RWPE1 (cell line): ENCODE measurements around the gene DVL1.

ENCODE experiments used
- CTCF ChIA-PET: fragments of 350-600 bp; sonication (Branson Sonifier 250); formaldehyde crosslinking; extraction: SDS; loops from one replicate; lab custom pipeline; 2021; lab: Yijun Ruan, JAX
- POLR2A ChIA-PET: fragments of 400-600 bp; formaldehyde crosslinking; extraction: SDS; loops from one replicate; lab custom pipeline; 2020; ENCODE audit warnings: antibody characterized with exemption; ENCODE audit not compliant: low non-redundant PET; lab: Yijun Ruan, JAX
- DNase-seq: peaks from one replicate; pipeline ENCODE4 v3.0.0; 2012; ENCODE audit warnings: low spot score
- H3K27ac ChIP-seq: fragments of 450-650 bp; 2 replicates; pipeline ENCODE4 v1.5.1; 2017
- TF ChIP-seq, protein P1 (sequence below): fragments of 450-650 bp; conservative IDR thresholded peaks from 2 replicates; pipeline ENCODE4 v1.5.1; 2017; ENCODE audit warnings: low read depth, mild to moderate bottlenecking

DVL1 gene

GRCh38 chr1:1336931-1337792, 12.1 kb downstream of the DVL1 start:
- POLR2A ChIA-PET = no interaction called here
- peak overlapping the region; percentile 68 for H3K27ac ChIP-seq
- CTCF ChIA-PET = no interaction called here
- no peak for DNase-seq
- TF ChIP-seq, protein P1, sequence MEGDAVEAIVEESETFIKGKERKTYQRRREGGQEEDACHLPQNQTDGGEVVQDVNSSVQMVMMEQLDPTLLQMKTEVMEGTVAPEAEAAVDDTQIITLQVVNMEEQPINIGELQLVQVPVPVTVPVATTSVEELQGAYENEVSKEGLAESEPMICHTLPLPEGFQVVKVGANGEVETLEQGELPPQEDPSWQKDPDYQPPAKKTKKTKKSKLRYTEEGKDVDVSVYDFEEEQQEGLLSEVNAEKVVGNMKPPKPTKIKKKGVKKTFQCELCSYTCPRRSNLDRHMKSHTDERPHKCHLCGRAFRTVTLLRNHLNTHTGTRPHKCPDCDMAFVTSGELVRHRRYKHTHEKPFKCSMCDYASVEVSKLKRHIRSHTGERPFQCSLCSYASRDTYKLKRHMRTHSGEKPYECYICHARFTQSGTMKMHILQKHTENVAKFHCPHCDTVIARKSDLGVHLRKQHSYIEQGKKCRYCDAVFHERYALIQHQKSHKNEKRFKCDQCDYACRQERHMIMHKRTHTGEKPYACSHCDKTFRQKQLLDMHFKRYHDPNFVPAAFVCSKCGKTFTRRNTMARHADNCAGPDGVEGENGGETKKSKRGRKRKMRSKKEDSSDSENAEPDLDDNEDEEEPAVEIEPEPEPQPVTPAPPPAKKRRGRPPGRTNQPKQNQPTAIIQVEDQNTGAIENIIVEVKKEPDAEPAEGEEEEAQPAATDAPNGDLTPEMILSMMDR = no peak

GRCh38 chr1:1336446-1336845, 12.8 kb downstream of the DVL1 start:
- POLR2A ChIA-PET = no interaction called here
- CTCF ChIA-PET = interaction anchor here (0.9 kb wide), 1 partner anchor 37 kb away, joined by 3 read pairs; no protein-coding TSS in a partner anchor
- peak overlapping the region; percentile 68 for H3K27ac ChIP-seq
- DNase-seq = no peak
- TF ChIP-seq, protein P1 = no peak

GRCh38 chr1:1335792-1336248, 13.4 kb downstream of the DVL1 start:
- TF ChIP-seq, protein P1 = no peak
- peak overlapping the region; percentile 68 for H3K27ac ChIP-seq
- ChIA-PET CTCF (interaction anchor here (0.9 kb wide), 1 partner anchor 36 kb away, joined by 3 read pairs; no protein-coding TSS in a partner anchor), POLR2A (no interaction called here)
- DNase-seq = no peak

DNA sequence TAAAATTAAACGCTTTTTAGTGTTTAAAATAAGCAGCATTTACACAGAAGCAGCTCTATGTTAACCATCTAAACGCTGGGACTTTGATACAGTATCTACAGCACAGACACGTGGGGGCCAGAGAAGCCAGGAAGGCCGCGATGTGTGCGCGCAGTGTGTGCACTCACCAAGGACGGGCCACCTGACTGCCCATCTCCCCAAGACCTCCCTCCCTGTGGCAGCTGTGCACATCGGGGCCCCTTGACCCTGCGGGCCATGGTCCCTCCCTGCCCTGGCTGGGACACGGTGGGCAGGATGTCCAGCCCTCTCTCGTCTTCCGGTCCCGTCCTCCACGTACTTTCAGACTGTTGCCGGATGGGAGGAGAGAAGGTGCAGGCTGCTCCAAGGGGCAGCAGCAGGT, 13.9 kb downstream of the DVL1 start:
- TF ChIP-seq, protein P1 = no peak
- ChIA-PET CTCF (no interaction called here), POLR2A (no interaction called here)
- peak overlapping the region; percentile 68 for H3K27ac ChIP-seq
- DNase-seq = no peak

GRCh38 chr1:1334835-1335234, 14.4 kb downstream of the DVL1 start:
- TF ChIP-seq, protein P1 = no peak
- H3K27ac ChIP-seq = peak overlapping the region; percentile 68
- CTCF ChIA-PET = interaction anchor here (0.6 to 2.0 kb wide), 3 partner anchors 10 to 37 kb away, joined by 3 to 6 read pairs (median 4); no protein-coding TSS in a partner anchor
- POLR2A ChIA-PET = interaction anchor here (0.6 kb wide), 1 partner anchor 63 kb away, joined by 4 read pairs; no protein-coding TSS in a partner anchor
- DNase-seq = no peak

DNA sequence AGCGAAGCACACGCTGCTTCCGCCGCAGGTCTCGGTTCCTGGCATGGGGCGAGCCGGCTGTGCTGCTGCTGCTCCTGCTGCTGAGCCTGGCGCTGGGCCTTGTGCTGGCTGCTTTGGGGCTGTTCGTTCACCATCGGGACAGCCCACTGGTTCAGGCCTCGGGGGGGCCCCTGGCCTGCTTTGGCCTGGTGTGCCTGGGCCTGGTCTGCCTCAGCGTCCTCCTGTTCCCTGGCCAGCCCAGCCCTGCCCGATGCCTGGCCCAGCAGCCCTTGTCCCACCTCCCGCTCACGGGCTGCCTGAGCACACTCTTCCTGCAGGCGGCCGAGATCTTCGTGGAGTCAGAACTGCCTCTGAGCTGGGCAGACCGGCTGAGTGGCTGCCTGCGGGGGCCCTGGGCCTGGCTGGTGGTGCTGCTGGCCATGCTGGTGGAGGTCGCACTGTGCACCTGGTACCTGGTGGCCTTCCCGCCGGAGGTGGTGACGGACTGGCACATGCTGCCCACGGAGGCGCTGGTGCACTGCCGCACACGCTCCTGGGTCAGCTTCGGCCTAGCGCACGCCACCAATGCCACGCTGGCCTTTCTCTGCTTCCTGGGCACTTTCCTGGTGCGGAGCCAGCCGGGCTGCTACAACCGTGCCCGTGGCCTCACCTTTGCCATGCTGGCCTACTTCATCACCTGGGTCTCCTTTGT, 15.5 kb downstream of the DVL1 start:
- TF ChIP-seq, protein P1 = no peak
- ChIA-PET CTCF (interaction anchor here (1.2 to 2.0 kb wide), 2 partner anchors 12 to 38 kb away, joined by 4 to 6 read pairs; no protein-coding TSS in a partner anchor), POLR2A (no interaction called here)
- no peak for DNase-seq
- peak overlapping the region; percentile 68 for H3K27ac ChIP-seq
